GM21529 (cell line): ENCODE data around the gene SPTBN4.

Experiments
- ATAC-seq: cut with Tn5 transposase; IDR thresholded peaks from one replicate; pipeline ENCODE4 v1.9.1; 2021; ENCODE audit not compliant: unreplicated experiment

SPTBN4 gene

GRCh38 chr19:40600570-40601133 lies 133.9 kb downstream of the SPTBN4 start:
- no peak for ATAC-seq

GRCh38 chr19:40601134-40601974 lies 134.6 kb downstream of the SPTBN4 start, which contains the start of gene LTBP4:
TSS of gene LTBP4 (plus strand) at chr19:40601369. CDS start at chr19:40601388, 19 bp downstream.
- no peak for ATAC-seq

DNA sequence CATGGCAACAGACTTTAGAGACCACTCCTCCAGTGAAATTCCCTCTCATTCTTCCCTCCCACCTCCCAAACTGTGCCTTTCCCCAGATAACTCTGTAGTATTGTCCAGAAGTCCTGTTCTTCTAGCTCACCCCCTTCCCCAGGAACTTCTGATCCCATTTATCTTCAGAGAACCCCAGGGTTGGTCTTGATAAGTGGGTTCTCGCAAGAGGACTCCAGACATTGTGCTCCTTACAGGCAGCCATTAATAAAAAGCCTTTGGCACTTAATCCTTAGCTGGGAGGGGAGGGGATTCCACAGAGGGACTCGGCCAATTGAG lies 136.2 kb downstream of the SPTBN4 start:
- ATAC-seq, result no peak

DNA sequence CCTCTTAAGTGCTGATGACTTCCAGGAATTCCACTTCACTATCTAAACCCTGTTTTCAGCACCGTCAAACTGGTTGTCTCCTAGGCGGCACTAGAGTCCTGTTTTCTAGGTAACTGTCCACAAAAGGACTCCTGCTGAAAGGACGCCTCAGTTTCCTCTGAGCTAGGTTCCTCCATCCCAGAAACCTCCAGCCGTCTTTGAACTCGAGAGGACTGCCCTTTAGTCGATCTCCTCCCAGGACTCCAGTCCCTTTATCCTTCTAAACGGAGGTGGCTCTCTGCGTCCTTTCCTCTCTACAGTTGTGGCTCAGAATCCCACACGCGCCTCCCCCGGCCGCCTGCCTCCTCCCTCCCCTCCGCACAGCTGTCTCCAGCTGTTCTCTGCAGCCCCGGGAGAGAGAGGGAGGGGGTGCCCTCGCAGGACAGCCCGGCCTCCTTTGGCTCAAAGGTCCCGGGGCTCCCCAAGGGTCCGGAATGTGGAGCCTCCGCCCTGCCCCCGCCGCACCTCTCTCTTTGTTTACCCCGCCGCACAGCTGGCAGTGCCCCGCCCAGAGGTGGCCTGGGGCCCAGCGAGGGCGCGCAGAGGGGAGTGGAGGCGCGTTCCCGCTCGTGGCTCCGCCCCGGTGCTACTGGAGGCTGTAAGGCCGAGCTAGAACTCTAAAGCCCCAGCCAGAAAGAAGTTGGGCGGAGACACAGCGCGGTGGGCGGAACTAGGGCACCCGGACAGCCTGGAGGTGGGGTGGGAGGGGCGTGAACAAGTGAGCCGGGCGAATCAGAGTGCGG lies 136.8 kb downstream of the SPTBN4 start:
- peak; percentile 70 for ATAC-seq

DNA sequence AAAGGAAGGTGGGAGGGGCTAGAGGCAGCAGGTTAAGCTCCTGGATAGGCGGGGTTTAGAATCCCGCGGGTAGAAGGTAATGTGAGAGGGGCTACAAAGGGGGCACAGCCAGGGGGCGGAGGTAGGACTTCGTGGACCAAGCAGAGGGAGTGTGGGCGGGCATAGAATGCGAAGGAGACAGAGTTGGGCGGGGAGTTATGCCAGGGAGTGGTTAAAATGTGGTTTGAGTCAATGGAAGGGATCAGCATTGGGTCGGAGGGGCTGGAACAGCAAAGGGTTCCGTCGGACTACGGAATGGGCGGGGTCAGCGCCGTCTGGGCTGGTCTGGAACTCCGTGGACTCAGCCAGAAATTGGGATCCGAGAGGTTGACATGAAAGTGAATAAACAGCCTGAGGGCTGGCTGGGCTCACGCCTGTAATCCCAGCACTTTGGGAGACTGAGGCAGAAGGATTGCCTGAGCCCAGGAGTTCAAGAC lies 137.4 kb downstream of the SPTBN4 start:
- ATAC-seq, result no peak

DNA sequence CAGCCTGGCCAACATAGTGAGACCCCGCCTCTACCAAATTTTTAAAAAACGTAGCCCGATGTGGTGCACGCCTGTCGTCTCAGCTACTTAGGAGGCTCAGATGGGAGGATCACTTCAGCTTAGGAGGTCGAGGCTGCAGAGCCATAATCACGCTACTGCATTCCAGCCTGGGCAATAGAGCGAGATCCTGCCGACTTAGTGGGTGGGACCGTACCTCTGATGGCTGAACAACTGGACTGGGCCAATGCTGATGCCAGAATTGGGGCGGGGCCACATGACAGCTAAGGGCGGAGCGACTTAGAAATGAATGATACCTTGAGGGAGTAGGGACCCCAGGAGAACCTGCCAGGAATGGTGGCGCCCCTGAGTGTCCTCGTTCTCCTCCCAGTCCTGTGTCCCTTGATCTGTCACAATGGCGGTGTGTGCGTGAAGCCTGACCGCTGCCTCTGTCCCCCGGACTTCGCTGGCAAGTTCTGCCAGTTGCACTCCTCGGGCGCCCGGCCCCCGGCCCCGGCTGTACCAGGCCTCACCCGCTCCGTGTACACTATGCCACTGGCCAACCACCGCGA lies 137.9 kb downstream of the SPTBN4 start:
- ATAC-seq, result no peak

GRCh38 chr19:40605216-40605971 lies 138.6 kb downstream of the SPTBN4 start:
- peak; percentile 26 for ATAC-seq

DNA sequence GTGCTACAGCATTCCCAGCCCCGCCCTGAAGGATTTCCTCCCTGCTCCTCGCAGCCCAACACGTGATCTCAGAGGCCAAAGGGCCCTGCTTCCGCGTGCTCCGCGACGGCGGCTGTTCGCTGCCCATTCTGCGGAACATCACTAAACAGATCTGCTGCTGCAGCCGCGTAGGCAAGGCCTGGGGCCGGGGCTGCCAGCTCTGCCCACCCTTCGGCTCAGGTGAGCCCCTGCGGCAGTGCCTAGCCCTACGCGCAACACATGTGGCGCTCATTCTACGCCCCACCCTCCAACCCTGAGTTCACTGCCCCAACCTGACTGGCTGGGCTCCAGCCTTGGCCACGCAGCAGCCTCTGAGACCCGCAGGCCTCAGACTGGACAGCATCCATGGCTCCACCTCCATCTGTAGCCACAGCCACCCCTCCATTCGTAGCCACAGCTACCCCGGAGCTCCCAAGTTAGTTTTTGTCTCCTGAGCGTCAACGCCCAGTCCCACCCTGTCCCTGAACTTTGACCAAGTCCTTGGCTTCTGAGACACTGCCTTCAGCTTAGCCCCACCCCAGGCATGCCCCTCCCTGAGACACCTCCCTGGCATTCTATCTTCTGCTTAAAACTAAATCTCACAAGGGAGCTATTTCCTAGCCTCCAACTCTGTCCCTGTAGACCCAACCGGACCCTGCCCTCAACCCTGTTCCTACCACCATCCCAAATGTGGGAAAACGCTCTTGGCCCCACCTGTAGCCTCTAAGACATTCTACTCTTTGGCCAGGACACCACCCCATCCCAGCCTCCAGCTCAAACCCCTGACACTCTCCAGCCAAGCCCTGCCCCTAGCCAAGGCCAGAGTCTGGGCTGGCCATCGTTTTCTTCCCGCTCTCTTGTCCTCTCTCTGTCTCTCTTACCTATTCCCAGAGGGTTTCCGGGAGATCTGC lies 140.8 kb downstream of the SPTBN4 start:
- no peak for ATAC-seq

GRCh38 chr19:40608240-40608621 lies 141.4 kb downstream of the SPTBN4 start:
- ATAC-seq, result no peak

- ATAC-seq, result no peak
Measured at GRCh38 chr19:40608957-40609356, 142.2 kb downstream of the SPTBN4 start.

GRCh38 chr19:40609561-40610395 lies 143.0 kb downstream of the SPTBN4 start:
- peak; percentile 50 for ATAC-seq

DNA sequence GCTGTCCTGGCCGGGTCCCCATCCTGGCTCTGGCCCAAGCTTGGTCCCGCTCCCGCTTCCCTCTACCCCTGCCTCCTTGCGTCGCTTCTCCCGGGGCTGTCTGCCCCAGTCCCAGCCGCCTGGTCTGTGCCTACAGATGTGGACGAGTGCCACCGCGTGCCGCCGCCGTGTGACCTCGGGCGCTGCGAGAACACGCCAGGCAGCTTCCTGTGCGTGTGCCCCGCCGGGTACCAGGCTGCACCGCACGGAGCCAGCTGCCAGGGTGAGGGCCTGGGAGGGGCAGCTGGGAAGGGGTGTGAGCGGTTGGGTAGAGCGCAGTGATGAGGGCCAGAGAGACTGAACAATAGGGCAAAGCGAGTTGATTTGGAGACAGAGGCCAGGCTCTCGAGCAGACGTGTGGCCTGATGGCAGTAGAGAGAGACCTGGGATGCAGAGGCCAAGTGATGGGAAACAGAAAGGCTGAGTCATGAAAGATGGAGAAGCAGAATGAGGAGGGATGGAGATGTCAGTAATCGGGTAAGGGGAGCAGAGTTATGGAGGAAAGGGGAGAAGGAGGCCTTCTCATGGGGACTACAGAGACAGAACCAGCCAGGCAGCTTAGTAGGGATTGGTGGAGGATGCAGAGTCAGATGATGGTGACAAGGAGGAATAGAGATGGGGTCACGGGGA lies 143.7 kb downstream of the SPTBN4 start:
- no peak for ATAC-seq

- no peak for ATAC-seq
Measured at GRCh38 chr19:40611096-40611495, 144.3 kb downstream of the SPTBN4 start.

- no peak for ATAC-seq
Measured at GRCh38 chr19:40611900-40612698, 145.3 kb downstream of the SPTBN4 start.

DNA sequence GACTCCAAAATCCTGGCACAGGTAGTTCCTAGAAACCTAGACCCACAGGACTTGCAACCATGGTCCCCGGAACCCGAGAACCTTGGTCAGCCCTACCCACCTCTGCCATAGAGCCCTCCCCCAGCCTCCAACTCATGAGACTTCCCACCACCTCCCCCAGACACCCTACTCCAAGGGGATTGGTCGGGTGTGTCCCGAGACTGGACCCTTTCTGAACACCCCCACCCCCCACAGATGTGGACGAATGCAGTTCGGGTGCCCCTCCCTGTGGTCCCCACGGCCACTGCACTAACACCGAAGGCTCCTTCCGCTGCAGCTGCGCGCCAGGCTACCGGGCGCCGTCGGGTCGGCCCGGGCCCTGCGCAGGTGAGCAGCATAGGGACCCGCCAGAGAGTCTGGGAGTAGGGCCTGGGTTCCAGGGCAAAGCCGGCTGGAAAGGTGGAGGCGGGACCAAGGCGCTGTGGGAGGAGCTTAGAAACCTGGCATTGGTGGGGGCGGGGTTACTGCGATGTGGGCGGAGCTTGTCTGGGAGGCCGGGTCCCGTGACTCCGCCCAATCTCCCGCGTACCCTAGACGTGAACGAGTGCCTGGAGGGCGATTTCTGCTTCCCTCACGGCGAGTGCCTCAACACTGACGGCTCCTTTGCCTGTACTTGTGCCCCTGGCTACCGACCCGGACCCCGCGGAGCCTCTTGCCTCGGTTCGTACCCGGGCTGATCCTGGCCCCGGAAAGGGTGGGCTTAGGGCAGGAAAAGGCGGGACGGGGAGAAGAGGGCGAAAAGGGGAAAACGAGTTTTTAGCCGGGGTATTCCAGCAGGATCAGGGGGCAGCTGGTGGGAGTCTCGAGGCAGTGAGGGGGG lies 146.3 kb downstream of the SPTBN4 start:
- no peak for ATAC-seq
